HepG2 (cell line): ENCODE data around the gene RANBP2. TPM values are rescaled to one million over a fixed set of nuclear protein-coding genes. Genes with fewer than 3 reads are reported as not detected.

Experiments
- FOSL2 ChIP-seq: sonication (generic); formaldehyde crosslinking; IDR thresholded peaks from 2 replicates; pipeline ENCODE4 v1.4.0; 2020; ENCODE audit warnings: missing genetic modification reagents
- GLMP ChIP-seq: sonication (generic); formaldehyde crosslinking; IDR thresholded peaks from 2 replicates; pipeline ENCODE4 v1.9.0; 2021; ENCODE audit warnings: missing genetic modification reagents, mild to moderate bottlenecking, borderline replicate concordance
- HBP1 ChIP-seq: IDR thresholded peaks from 2 replicates; pipeline ENCODE4 v1.6.1; 2016; ENCODE audit warnings: low read depth, control low read depth
- HDAC1 ChIP-seq: sonication (generic); formaldehyde crosslinking; IDR thresholded peaks from 2 replicates; pipeline ENCODE4 v1.5.1; 2020; ENCODE audit warnings: mild to moderate bottlenecking, missing genetic modification reagents
- KLF13 ChIP-seq: sonication (generic); formaldehyde crosslinking; IDR thresholded peaks from 2 replicates; pipeline ENCODE4 v1.4.0; 2020; ENCODE audit warnings: mild to moderate bottlenecking, missing genetic modification reagents
- MXD1 ChIP-seq: sonication (generic); formaldehyde crosslinking; IDR thresholded peaks from 2 replicates; pipeline ENCODE4 v1.4.0; 2020; ENCODE audit warnings: mild to moderate bottlenecking, missing genetic modification reagents
- NFE2L2 ChIP-seq: fragments of 150-350 bp; IDR thresholded peaks from 2 replicates; pipeline ENCODE4 v1.6.1; 2014; ENCODE audit warnings: low read length
- SMAD3 ChIP-seq: sonication (generic); formaldehyde crosslinking; IDR thresholded peaks from 2 replicates; pipeline ENCODE4 v1.4.0; 2020; ENCODE audit warnings: missing genetic modification reagents
- TCF7 ChIP-seq: sonication (generic); IDR thresholded peaks from 2 replicates; pipeline ENCODE4 v1.6.1; 2016; ENCODE audit warnings: antibody characterized with exemption, low read depth
- ZBTB4 ChIP-seq: sonication (generic); formaldehyde crosslinking; IDR thresholded peaks from 2 replicates; pipeline ENCODE4 v1.4.0; 2020; ENCODE audit warnings: missing genetic modification reagents, mild to moderate bottlenecking, borderline replicate concordance
- ZNF329 ChIP-seq: sonication (generic); formaldehyde crosslinking; IDR thresholded peaks from 2 replicates; pipeline ENCODE4 v1.9.0; 2021; ENCODE audit warnings: low read depth, mild to moderate bottlenecking, missing genetic modification reagents
- ZNF333 ChIP-seq: sonication (generic); formaldehyde crosslinking; IDR thresholded peaks from 2 replicates; pipeline ENCODE4 v1.4.0; 2020; ENCODE audit warnings: mild to moderate bottlenecking, missing genetic modification reagents, borderline replicate concordance
- ZNF619 ChIP-seq: sonication (generic); formaldehyde crosslinking; IDR thresholded peaks from 2 replicates; pipeline ENCODE4 v1.4.0; 2020; ENCODE audit warnings: mild to moderate bottlenecking, missing genetic modification reagents
- polyA plus RNA-seq, 8 experiments: library from polyadenylated mRNA; depleted of rRNA in 3 of 8; stranded (reverse) in 7 of 8; unstranded in 1 of 8; fragments of >200 nt; fragmentation: Illumina TruSeq in 4 of 8; extraction: Trizol in 4 of 8; gene quantifications; 2 replicates each; pipeline versions ENCODE4 v1.2.1 to v1.2.3, GENCODE V29; 2011 to 2016; ENCODE audit warnings: low read depth in 4 of 8, missing spikeins in 1 of 8, mixed read lengths in 1 of 8; ENCODE audit not compliant: insufficient read depth in 1 of 8
- total RNA-seq, 5 experiments: library from RNA; depleted of rRNA; stranded (reverse); fragments of >200 nt; fragmentation: Illumina TruSeq; extraction: Trizol; gene quantifications; 2 replicates each; pipeline ENCODE4 v1.2.3, GENCODE V29; 2016; ENCODE audit warnings: low read depth in 1 of 5
- TF ChIP-seq, protein P1 (sequence below): sonication (generic); formaldehyde crosslinking; IDR thresholded peaks from 2 replicates; pipeline ENCODE4 v1.5.1; 2020; ENCODE audit warnings: mild to moderate bottlenecking, missing genetic modification reagents
- TF ChIP-seq, protein P2 (sequence below): sonication (generic); formaldehyde crosslinking; IDR thresholded peaks from 2 replicates; pipeline ENCODE4 v1.4.0; 2020; ENCODE audit warnings: missing genetic modification reagents, borderline replicate concordance

Gene RANBP2
- total and polyA plus RNA-seq, 2 of the 13 experiments (the other 11 are each of a cell fraction or from before 2014, with no cell fraction given): 12.2 to 87.0 TPM

GRCh38 chr2:108786354-108787215 lies 67.3 kb downstream of the RANBP2 start, which contains the start of gene CCDC138 (continued):
- peak; percentile 87 for TF ChIP-seq MXD1 (CRISPR knock-in tag)
- peak; percentile 27; the same call in 1 of the 2 replicates for TF ChIP-seq SMAD3 (CRISPR knock-in tag)
- peak; percentile 84; the same call in 1 of the 2 replicates for TF ChIP-seq KLF13 (CRISPR knock-in tag)
- TF ChIP-seq, protein P1, sequence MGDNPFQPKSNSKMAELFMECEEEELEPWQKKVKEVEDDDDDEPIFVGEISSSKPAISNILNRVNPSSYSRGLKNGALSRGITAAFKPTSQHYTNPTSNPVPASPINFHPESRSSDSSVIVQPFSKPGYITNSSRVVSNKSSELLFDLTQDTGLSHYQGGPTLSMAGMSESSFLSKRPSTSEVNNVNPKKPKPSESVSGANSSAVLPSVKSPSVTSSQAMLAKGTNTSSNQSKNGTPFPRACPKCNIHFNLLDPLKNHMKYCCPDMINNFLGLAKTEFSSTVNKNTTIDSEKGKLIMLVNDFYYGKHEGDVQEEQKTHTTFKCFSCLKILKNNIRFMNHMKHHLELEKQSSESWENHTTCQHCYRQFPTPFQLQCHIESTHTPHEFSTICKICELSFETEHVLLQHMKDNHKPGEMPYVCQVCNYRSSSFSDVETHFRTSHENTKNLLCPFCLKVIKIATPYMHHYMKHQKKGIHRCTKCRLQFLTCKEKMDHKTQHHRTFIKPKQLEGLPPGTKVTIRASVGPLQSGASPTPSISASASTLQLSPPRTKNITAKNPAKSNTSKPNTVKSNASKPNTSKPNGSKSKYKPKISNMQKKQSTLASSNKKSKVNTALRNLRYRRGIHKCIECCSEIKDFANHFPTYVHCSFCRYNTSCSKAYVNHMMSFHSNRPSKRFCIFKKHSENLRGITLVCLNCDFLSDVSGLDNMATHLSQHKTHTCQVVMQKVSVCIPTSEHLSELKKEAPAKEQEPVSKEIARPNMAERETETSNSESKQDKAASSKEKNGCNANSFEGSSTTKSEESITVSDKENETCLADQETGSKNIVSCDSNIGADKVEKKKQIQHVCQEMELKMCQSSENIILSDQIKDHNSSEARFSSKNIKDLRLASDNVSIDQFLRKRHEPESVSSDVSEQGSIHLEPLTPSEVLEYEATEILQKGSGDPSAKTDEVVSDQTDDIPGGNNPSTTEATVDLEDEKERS (CRISPR knock-in tag): peak; percentile 29; the same call in 1 of the 2 replicates
- TF ChIP-seq, protein P2, sequence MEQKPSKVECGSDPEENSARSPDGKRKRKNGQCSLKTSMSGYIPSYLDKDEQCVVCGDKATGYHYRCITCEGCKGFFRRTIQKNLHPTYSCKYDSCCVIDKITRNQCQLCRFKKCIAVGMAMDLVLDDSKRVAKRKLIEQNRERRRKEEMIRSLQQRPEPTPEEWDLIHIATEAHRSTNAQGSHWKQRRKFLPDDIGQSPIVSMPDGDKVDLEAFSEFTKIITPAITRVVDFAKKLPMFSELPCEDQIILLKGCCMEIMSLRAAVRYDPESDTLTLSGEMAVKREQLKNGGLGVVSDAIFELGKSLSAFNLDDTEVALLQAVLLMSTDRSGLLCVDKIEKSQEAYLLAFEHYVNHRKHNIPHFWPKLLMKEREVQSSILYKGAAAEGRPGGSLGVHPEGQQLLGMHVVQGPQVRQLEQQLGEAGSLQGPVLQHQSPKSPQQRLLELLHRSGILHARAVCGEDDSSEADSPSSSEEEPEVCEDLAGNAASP: no peak; the same call in 1 of the 2 replicates
- TF ChIP-seq FOSL2: peak; percentile 72
- TF ChIP-seq ZNF333 (CRISPR knock-in tag): peak; percentile 83; the same call in 1 of the 2 replicates
- TF ChIP-seq GLMP (CRISPR knock-in tag): no peak
- TF ChIP-seq TCF7: peak; percentile 34; the same call in 1 of the 2 replicates
- peak; percentile 94 for TF ChIP-seq HDAC1 (CRISPR knock-in tag)
- TF ChIP-seq ZNF329 (CRISPR knock-in tag): peak; percentile 88
- 0 out of 2 replicates have a peak, but pooled peaks have one; percentile 59 for TF ChIP-seq ZBTB4 (CRISPR knock-in tag)
- 0 out of 2 replicates have a peak, but pooled peaks have one; percentile 84 for TF ChIP-seq ZNF619 (CRISPR knock-in tag)
- TF ChIP-seq HBP1 (CRISPR knock-in tag): peak; percentile 82
- TF ChIP-seq NFE2L2: no peak
